Esophagus squamous epithelium (tissue), 4 donors: Measurements from ENCODE around the gene TNRC6B.

ENCODE experiments used
- CTCF ChIP-seq, 6 experiments: fragments of 450-650 bp in 4 of 6; fragments of 200-600 bp in 2 of 6; sonication (generic) in 2 of 6; IDR thresholded peaks; one replicate each; pipeline ENCODE4 v1.5.1; 2016 to 2019; ENCODE audit warnings: antibody characterized with exemption in 6 of 6, mild to moderate bottlenecking in 4 of 6, moderate library complexity in 4 of 6
- POLR2A ChIP-seq, 4 donors: fragments of 450-650 bp; IDR thresholded peaks; one replicate each; pipeline ENCODE4 v1.6.1; 2017; ENCODE audit warnings: antibody characterized with exemption in 4 of 4, mild to moderate bottlenecking in 4 of 4, moderate library complexity in 3 of 4

GRCh38 chr22:40179526-40179925, 1.8 kb downstream of the TNRC6B start:
- TF ChIP-seq CTCF (IDR thresholded peaks at IDR 0.05) (no peak), POLR2A (IDR thresholded peaks at IDR 0.05) (no peak)
